ENCODE results near the gene MSRB3.
"Not testable (repeated sequence)": the region's sequence is repeated elsewhere in the genome, so short reads cannot be mapped to it uniquely, and the experiment has no call there.

MSRB3 gene

DNA sequence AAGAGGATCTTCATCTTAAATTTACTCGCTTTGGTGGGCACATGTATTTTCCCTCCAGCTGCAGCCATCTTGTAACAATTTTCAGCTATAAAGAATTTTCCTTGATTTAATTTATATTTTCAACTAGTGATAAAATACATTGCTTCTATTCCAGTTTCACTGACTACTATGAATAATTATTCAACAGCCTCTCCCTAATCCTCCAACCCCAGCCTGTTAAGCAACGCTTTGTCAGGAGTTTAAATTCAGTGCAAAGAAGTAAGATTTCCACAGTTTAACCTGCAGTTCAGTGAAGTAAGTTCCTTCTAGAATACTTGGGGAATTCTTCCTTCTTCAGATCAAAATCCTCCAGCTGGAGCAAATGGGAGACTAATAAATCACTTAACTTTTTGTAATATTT is 180.2 kb downstream of the MSRB3 start:
- no peak for DNase-seq (ENCODE audit: low spot score)

DNA sequence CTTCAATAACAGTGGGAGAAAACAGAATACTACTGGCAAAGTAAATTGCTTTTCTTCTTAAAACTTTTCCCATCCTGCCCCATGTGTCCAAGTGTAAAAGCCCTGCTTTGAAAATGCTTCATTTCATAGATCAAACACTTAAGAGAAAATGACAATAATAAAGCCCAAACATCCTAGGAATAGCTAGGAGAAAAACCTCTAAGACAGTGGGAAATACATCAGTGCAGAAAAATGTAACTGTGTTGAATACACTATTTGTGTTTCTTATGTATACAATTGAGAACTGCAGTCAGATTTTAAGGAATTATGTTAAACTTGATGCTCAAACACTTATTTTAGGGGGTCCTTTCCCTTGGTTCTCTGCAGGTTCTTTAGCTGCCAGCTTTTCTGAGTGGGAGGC is 181.1 kb downstream of the MSRB3 start:
- no peak for DNase-seq (ENCODE audit: low spot score)

DNA sequence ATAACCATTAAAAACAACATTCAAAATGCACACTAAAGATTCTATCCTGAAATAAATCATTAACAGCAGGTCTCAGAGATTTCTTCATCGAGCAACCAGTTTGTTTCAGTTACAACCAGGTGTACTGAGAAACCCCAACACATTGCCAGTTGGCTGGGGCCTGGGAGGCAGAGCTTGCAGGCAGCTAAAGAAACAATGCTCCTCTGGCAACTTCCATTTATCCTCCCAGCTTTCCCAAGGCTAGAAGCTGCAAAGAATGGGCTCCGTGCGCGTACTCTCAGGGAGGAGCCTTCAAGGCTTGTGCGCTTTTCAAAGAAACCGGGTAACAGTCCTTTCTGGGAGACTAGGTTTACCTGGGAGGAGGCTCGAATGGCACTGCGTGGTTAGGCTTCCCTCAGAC is 181.6 kb downstream of the MSRB3 start:
- DNase-seq (ENCODE audit: low spot score): no peak

DNA sequence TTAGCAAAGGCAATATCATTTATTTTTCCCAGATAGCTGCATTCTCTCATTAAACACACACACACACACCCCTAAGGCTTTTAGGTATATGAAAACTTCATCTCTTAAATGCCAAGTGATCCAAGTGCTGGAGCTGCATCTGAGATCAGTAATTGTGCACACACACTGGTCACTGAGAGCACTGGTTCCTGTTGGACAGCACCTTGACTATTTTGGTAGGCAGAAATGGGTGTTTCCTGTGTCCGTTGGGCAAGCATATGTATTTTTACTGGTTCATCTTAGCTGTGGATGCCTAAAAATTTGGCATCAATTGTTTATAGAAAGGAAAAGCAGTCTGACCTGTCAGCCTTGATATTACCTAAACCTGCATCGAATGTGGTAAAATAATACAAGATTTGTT is 182.5 kb downstream of the MSRB3 start:
- no peak for DNase-seq (ENCODE audit: low spot score)

DNA sequence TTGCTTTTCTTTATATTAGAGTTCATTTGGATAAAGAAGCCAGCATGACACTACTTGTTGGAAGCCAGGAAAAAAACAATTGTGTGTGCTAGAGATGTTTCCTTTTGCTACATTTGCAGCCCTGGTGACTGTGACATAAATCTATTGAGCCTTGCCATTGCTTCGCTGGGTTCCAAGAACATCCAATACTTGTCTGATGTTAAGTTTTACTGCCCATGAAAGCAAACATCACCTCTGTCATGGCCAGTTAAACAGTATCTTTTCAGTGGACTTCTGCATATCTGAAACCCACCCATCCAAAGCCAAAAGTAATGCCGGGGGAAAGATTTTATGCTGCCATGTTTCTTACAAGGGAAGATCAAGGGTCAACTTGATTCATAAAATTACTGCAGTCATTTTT is 184.0 kb downstream of the MSRB3 start:
- DNase-seq (ENCODE audit: low spot score): no peak

DNA sequence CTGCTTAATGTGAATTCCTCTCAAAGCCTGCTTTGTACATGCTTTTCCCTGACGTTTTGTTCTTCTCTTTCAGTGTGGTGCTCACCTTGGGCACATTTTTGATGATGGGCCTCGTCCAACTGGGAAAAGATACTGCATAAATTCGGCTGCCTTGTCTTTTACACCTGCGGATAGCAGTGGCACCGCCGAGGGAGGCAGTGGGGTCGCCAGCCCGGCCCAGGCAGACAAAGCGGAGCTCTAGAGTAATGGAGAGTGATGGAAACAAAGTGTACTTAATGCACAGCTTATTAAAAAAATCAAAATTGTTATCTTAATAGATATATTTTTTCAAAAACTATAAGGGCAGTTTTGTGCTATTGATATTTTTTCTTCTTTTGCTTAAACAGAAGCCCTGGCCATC is 184.6 kb downstream of the MSRB3 start:
- no peak for DNase-seq (ENCODE audit: low spot score)

DNA sequence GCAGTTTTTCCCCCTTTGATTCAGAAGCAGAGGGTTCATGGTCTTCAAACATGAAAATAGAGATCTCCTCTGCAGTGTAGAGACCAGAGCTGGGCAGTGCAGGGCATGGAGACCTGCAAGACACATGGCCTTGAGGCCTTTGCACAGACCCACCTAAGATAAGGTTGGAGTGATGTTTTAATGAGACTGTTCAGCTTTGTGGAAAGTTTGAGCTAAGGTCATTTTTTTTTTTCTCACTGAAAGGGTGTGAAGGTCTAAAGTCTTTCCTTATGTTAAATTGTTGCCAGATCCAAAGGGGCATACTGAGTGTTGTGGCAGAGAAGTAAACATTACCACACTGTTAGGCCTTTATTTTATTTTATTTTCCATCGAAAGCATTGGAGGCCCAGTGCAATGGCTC is 185.1 kb downstream of the MSRB3 start:
- no peak for DNase-seq (ENCODE audit: low spot score)

DNA sequence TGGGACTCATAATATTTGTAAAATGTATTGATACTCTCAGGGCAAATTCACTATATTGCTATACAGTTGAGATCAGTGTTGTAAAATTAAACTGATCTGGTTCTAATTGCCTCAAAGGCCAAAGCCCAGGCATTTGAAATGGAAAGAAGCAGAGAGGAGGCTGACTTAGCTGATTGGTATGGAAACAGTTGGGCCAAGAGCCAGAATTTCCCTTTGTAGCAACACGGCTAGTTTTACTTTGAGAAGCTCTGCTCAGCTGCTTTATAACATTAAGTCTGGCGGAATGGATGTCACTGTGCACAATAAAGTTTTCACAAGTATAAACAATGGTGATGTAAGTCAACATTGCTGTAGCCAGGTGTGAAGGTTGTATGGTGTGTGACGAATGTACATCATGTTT is 186.4 kb downstream of the MSRB3 start:
- DNase-seq (ENCODE audit: low spot score): no peak

DNA sequence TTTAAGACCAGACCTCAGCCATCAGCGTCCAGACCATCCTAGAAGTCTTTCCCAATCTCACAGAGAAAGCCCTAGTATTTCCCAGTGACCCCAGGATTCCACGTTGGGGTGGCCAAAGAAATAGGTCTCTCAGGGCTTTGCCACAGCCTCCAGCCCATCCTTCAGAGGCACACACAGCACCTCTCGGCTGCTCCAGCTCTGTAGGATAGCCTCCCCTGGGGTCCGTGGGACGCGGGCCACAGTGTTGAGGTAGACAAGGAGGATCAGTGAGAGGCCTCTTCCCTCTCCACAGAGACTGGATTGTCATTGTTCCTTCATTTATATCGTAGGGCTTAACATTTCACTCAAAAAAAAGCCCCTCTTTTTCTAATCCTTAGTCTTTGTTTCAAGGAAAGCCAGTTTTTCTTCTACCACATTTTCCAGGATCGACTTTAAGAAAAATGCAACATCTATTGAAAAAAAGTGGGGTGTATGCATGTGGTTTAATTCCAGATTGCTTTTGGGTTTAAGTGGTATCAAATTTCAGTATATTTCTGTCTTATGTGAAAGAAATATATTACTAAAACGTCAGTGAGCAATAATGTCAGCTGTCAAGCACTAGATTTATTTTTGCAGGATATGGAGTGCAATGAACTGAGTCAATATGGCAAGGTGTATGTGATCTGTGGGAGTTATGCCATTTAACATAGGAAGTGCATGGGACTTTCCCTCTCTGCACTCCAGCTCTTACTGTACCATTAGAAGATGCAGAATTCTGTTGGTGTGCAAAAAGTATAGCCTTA is 187.5 kb downstream of the MSRB3 start:
- no peak for DNase-seq (ENCODE audit: low spot score)

DNA sequence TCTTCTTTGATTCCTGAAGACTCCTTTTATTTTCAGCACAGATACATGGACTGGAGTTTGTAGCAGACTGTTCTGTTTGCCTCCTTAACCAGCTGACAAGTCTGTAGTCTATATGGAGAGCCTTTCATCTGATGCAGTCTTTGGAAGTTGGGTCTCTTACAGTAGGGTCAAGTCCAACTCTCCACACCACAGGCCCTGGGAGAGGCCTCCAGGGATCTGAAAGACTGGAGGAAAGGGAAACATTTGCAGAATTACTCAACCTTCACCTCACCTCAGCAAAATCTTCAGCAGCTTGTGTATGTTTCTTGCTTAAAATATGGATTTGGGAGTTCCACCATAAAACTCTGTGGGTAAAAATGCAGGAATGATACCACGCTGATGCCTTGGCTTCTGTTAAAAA is 188.4 kb downstream of the MSRB3 start:
- DNase-seq (ENCODE audit: low spot score): no peak

DNA sequence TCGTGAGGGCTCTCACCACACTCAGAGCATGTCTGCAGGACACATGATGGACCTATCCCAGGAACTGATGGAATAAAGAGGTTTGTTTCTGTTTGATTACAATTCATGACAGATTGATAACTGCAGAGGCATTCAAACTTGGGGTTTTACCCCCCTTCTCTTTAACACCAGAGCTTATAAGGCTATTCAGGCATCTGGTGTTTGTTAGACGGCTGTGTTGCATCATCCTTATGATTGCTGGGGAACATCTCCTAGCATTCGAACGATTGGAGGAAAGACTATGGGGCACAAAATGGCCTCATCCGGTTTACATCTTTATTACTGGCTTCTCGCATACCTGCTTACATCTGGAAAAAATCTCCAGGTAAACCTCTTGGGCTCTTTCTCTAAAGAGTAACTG is 191.8 kb downstream of the MSRB3 start:
- no peak for DNase-seq (ENCODE audit: low spot score)

DNA sequence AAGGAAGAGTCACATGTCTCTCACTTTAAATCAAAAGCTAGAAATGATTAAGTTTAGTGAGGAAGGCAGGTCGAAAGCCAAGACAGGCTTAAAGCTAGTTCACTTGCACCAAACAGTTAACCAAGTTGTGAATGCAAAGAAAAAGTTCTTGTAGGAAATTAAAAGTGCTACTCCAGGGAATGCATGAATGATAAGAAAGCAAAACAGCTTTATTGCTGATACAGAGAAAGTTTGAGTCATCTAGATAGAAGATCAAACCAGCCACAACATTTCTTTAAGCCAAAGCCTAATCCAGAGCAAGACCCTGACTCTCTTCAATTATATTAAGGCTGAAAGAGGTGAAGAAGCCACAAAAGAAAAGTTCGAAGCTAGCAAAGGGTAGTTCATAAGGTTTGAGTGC is 193.6 kb downstream of the MSRB3 start:
- no peak for DNase-seq (ENCODE audit: low spot score)

DNA sequence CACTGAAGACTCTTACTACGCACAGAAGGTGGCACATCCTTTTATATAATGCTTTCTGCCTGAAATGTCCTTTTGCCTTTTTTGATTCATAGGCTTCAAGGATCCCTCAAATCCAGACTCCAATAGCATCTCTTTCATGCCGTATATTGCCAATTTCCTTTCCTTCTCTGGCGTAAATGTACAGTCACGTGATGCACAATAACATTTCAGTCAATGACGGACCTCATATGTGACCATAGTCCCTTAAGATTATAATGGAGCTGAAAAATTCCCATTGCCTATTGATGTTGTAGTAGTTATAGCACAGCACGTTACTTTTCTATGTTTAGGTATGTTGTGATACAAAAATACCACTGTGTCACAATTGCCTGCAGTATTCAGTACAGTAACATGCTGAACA is 196.3 kb downstream of the MSRB3 start:
- no peak for DNase-seq (ENCODE audit: low spot score)

DNA sequence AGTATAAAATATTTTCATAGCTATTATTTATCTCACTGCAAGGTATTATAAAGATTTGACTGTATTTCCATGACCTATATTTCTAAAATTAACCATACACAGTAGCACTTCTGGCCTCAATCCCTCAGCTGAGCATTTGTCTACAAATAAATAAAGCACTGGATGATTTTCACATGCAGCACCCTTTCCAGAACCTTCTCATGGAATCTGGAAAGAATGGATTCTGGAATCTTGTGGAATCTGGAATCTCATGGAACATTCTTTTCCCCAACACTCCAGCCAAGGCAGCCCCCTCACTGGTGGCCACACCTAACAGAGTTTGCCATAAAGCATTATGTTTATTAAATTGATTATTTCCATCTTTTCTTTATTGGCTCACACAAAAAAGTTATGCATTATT is 199.2 kb downstream of the MSRB3 start:
- no peak for DNase-seq (ENCODE audit: low spot score)

DNA sequence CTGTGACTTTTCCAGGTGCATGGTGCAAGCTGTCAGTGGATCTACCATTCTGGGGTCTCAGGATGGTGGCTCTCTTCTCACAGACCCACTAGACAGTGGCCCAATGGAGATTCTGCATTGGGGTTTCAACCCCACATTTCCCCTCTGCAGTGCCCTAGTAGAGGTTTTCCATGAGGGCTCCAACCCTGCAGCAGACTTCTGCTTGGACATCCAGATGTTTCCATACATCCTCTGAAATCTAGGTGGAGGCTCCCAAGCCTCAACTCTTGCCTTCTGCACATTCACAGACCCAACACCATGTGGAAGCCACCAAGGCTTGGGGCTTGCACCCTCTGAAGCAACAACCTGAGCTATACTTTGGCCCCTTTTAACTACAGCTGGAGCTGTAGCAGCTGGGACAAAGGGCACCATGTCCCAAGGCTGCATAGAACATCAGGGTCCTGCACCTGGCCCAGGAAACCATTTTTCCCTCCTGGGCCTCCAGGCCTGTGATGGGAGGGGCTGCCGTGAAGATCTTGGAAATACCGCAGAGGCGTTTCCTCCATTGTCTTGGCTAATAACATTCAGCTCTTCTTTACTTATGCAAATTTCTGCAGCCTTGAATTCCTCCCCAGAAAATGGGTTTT is 205.5 kb downstream of the MSRB3 start:
- not testable (repeated sequence) for DNase-seq (ENCODE audit: low spot score)

DNA sequence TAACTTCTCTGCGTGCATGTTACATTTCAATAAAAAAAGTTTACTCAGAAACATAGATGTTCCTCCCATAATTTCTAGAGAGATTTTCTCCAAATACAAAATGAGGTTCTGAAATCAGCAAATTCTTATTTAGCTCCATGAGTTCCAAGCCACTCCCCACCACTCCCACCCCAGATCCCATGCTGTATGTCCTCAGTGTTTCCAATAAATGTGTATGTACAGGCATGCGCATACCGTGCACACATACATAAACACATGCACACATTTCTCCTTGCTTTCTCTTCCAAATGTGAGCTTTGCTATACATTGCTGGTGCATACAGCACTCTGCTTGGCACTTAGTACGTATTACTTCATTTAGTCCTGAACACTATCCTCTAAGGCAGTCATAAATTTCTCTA is 209.7 kb downstream of the MSRB3 start:
- no peak for DNase-seq (ENCODE audit: low spot score)

DNA sequence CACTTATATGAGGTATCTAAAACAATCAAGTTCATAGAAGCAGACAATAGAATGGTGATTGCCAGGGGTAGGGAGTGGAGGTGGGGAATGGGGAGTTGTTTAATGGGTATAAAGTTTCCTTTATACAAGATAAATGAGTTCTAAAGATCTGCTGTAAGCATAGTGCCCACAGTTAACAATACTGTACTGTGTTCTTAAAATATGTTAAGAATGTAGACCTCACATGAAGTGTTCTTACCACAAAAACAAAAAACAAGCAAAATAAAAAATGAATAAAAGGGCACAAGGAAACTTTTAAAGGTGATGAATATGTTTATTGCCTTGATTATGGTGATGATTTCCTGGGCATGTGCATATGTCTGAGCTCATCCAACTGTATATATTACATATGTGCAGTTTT is 211.8 kb downstream of the MSRB3 start:
- no peak for DNase-seq (ENCODE audit: low spot score)

DNA sequence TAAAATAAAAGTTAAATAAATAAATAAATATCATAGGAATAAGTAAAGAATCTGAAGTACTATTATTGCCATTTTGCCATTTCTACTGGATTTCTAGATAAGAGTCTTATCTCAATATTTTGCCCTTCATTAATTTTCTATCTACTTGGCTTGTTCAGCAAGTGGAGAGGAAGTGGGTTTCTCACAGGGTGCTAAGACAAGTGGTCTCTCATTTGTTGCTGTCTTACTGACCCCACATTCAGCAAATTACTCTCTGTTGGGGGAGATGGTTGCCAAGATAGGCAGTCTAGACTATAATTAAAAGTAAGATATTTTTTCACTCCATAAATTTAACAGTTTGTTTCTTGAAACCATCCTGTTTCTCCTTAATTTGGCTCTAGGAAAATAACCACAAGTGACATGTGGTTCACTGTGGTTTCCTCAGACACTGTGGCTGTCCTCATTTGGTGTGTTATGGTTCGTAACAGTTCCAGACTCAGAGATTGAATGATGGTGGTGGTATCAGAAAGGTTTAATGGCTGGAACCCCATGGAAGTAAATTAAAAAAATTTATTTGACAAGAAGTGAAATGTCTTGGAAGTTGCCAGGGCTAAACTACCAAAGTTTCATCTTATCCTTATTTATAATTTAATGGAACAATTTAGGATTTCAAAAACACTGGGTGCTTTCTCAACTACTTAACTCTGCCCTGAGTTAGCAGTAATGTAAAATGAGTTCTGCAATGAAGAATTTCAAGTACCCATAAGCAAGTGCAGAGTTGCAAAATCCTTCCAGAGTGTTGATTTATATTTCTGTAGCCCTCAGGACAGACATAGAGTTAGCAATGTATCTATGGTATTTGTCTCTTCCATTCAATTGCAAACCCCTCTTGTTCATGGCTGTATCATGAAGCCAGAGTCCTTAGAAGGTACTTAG is 214.8 kb downstream of the MSRB3 start:
- no peak for DNase-seq (ENCODE audit: low spot score)

DNA sequence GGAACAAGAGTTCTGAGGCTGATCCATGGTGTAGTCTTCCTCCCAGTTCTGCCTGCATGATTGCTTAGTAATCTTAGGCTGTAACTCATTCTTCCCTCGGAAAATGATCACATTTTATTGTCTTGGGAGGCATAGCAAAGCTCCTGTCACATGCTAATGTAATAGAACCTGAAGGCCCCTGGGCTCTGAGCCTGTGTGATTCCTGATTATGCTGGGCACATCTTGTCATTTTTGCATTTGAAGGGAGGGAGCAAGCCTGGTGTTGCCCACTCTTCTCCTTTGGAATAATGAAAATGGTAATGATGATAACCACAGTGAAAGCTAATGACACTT is 215.4 kb downstream of the MSRB3 start:
- DNase-seq (ENCODE audit: low spot score): no peak

DNA sequence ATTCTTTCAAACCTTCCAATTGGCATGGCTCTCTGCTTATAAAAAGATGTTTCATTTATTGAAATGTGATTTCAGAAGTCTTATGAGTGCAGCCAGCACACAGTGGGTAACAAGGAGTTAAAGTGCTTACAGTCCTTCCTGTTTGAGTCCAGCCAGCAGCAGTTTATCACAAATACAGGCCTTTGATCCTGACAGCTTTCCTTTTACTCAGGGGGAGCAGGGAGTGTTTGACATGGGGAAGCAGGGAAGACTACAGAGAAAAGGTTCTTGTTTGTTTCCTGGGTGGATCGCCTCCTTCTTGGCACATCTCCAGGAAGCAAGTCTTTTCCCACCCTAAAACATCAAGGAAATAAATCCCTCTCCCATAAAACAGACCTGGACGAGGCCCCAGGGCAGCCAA is 216.1 kb downstream of the MSRB3 start:
- no peak for DNase-seq (ENCODE audit: low spot score)

DNA sequence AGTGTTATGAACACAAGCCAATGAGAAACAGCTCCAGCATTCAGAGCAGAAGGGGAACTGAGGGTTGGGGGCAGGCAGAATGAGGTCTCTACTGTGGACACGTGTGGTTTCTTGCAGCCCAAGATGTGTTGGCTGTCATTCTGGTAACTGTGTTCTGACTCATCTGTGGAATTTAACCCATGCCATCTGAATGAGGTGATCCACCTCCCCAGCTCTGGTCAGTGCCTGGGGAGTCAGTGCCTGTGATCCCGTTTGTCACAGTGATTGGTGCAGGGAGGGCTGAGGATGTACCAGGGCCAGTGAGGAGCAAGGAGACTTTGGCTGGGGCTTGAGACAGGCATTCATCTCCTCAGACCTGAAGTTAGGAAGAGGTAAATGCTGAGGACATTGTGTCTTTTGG is 216.8 kb downstream of the MSRB3 start:
- DNase-seq (ENCODE audit: low spot score): no peak

DNA sequence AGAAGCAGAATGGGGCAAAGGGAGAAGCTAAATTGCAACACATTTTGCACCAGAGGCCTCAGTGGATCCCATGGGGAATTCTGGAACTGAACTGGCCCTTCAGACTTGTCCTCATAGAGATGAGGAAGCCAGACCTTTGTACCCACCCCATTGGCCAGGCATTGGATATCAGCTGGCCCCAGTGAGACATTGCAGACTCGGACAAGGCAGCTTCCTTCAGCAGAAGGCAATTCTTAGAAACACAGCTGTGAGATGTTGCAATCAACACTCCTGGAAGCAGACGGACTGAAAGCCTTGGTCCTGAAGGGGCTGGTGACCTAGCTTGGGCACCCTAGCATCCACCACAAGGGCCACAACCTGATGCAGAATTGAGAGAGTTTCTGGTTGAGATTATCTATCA is 218.1 kb downstream of the MSRB3 start:
- no peak for DNase-seq (ENCODE audit: low spot score)

DNA sequence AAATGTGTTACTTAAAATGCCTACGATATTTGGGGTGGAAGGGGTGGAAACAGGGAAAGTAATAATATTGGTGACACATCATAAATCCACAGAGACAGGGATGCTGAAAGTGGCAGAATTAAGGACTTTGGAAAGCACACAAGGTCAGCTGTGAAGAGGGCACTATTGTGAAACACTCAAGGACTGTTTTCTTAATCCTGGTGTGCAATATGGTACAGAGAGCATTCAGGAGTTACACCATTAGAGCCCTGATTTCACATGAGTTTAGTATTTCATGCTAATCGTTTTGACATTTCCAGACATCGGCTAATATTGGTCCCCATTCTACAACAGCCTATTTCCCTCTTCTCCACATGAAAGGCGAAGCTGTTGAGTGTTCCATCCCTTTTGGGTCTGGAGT is 219.2 kb downstream of the MSRB3 start:
- no peak for DNase-seq (ENCODE audit: low spot score)

Data from kidney capillary endothelial cell (primary cell).